Measurements from ENCODE around the gene USP46.

- TF ChIP-seq JUND (IDR thresholded peaks at IDR 0.05; ENCODE audit: low read length) (no peak), EZH2 (IDR thresholded peaks at IDR 0.05; ENCODE audit: low read depth, low read length, severe bottlenecking) (no peak), NRF1 (IDR thresholded peaks at IDR 0.05; ENCODE audit: low read depth, low read length) (no peak), CTCF (IDR thresholded peaks at IDR 0.05; ENCODE audit: control extremely low read depth in 1 of 3, insufficient read depth in 1 of 3, low read depth in 1 of 3, low read length in 3 of 3) (no peak), TCF12 (IDR thresholded peaks at IDR 0.05; ENCODE audit: low read depth, low read length) (no peak), MAX (IDR thresholded peaks at IDR 0.05) (no peak), POLR2A (IDR thresholded peaks at IDR 0.05; ENCODE audit: control extremely low read depth in 1 of 2, low read depth in 2 of 2, low read length in 2 of 2) (no peak), TAF7 (optimal IDR thresholded peaks at IDR 0.05; ENCODE audit: borderline replicate concordance, low read depth, low read length) (no peak), TAF1 (IDR thresholded peaks at IDR 0.05; ENCODE audit: low read depth, low read length) (no peak)
Measured at GRCh38 chr4:52687696-52688095, 28.6 kb upstream of the USP46 start.
